A549 (cell line): ENCODE measurements around the gene ATXN2. TPM values are rescaled to one million over a fixed set of nuclear protein-coding genes. Genes with fewer than 3 reads are reported as not detected.
"Not testable (repeated sequence)": the region's sequence is repeated elsewhere in the genome, so short reads cannot be mapped to it uniquely, and the experiment has no call there.

Source experiments
- ATAC-seq, 2 experiments: fragments of 200-7000 bp in 1 of 2; fragments of >200 bp in 1 of 2; cut with Nextera tagmentation in 1 of 2; cut with Tn5 transposase in 1 of 2; 3 replicates each; pipeline versions ENCODE4 v1.8.0 to v1.9.1; 2018 to 2020; ENCODE audit warnings: mild to moderate bottlenecking in 1 of 2, moderate library complexity in 1 of 2
- CTCF ChIA-PET: fragments of 300-600 bp; sonication (Branson Sonifier 250); formaldehyde crosslinking; extraction: SDS; loops from one replicate; lab custom pipeline; 2021; ENCODE audit warnings: antibody characterized with exemption, inconsistent platforms; lab: Yijun Ruan, JAX
- POLR2A ChIA-PET: fragments of 350-600 bp; formaldehyde crosslinking; extraction: SDS; loops from one replicate; lab custom pipeline; 2021; ENCODE audit warnings: antibody characterized with exemption, inconsistent platforms; lab: Yijun Ruan, JAX
- DNase-seq, 2 experiments: peaks; one replicate each; pipeline versions ENCODE4 v3.0.0 to v3.0.0-alpha.2; 2011 to 2016; ENCODE audit warnings: low read depth in 1 of 2, low spot score in 1 of 2
- FAIRE-seq: peaks from 2 replicates; lab custom pipeline; 2011; peaks lifted over from hg19 to GRCh38; lab: Jason Lieb, UNC
- H3K27ac ChIP-seq, 2 experiments: fragments of >200 bp; sonication (Bioruptor Twin); formaldehyde crosslinking; 3 replicates each; pipeline ENCODE4 v1.5.1; 2016 to 2017
- H3K4me1 ChIP-seq: fragments of >200 bp; sonication (Bioruptor Twin); formaldehyde crosslinking; 3 replicates; pipeline ENCODE4 v1.6.1; 2016
- H3K4me2 ChIP-seq: fragments of >200 bp; sonication (Bioruptor Twin); formaldehyde crosslinking; 3 replicates; pipeline ENCODE4 v1.6.1; 2016
- H3K4me3 ChIP-seq: fragments of >200 bp; sonication (Bioruptor Twin); formaldehyde crosslinking; 3 replicates; pipeline ENCODE4 v1.5.1; 2016
- H3K9me3 ChIP-seq: fragments of >200 bp; sonication (Bioruptor Twin); formaldehyde crosslinking; 3 replicates; pipeline ENCODE4 v1.6.1; 2016
- CEBPB ChIP-seq, 2 experiments: fragments of >200 bp in 1 of 2; sonication (Bioruptor Twin) in 1 of 2; formaldehyde crosslinking in 1 of 2; IDR thresholded peaks; 2 replicates each; pipeline ENCODE4 v1.6.1; 2012 to 2016
- CHD2 ChIP-seq: fragments of 150-350 bp; IDR thresholded peaks from 2 replicates; pipeline ENCODE4 v1.6.1; 2014; ENCODE audit warnings: low read length; ENCODE audit not compliant: partially characterized antibody
- CHD4 ChIP-seq: fragments of 200-600 bp; sonication (generic); IDR thresholded peaks from 2 replicates; pipeline ENCODE4 v1.6.1; 2016; ENCODE audit warnings: antibody characterized with exemption, mild to moderate bottlenecking, borderline replicate concordance
- FOSL2 ChIP-seq, 2 experiments: fragments of 450-650 bp in 1 of 2; fragments of >200 bp in 1 of 2; sonication (Bioruptor Twin) in 1 of 2; formaldehyde crosslinking; IDR thresholded peaks; 2 replicates each; pipeline versions ENCODE4 v1.5.0 to v1.6.1; 2016 to 2020; ENCODE audit warnings: mild to moderate bottlenecking in 1 of 2, moderate library complexity in 1 of 2
- HDAC2 ChIP-seq: fragments of 200-600 bp; sonication (generic); IDR thresholded peaks from 2 replicates; pipeline ENCODE4 v1.6.1; 2016
- HOXB5 ChIP-seq: fragments of 250-450 bp; sonication (Bioruptor Pico); IDR thresholded peaks from 2 replicates; pipeline ENCODE4 v1.5.0; 2020; ENCODE audit warnings: mild to moderate bottlenecking, moderate library complexity
- JUN ChIP-seq, 2 experiments: fragments of >200 bp; sonication (Bioruptor Twin); formaldehyde crosslinking; IDR thresholded peaks; 2 replicates in 1 of 2; 3 replicates in 1 of 2; pipeline ENCODE4 v1.6.1; 2016 to 2017
- JUNB ChIP-seq: fragments of >200 bp; sonication (Bioruptor Twin); formaldehyde crosslinking; IDR thresholded peaks from 2 replicates; pipeline ENCODE4 v1.6.1; 2016
- KDM1A ChIP-seq: fragments of 200-600 bp; sonication (generic); IDR thresholded peaks from 2 replicates; pipeline ENCODE4 v1.6.1; 2016; ENCODE audit warnings: low read depth, mild to moderate bottlenecking
- KDM5A ChIP-seq: fragments of 200-600 bp; sonication (generic); IDR thresholded peaks from 2 replicates; pipeline ENCODE4 v1.6.1; 2016; ENCODE audit warnings: antibody characterized with exemption, mild to moderate bottlenecking
- NPAS2 ChIP-seq: fragments of 250-450 bp; sonication (Bioruptor Pico); IDR thresholded peaks from 2 replicates; pipeline ENCODE4 v1.8.0; 2022; ENCODE audit warnings: mild to moderate bottlenecking, moderate library complexity, borderline replicate concordance
- RARB ChIP-seq: fragments of 250-450 bp; sonication (Bioruptor Pico); IDR thresholded peaks from 2 replicates; pipeline ENCODE4 v1.8.0; 2021; ENCODE audit warnings: mild to moderate bottlenecking, moderate library complexity
- RCOR1 ChIP-seq: fragments of 150-350 bp; IDR thresholded peaks from 2 replicates; pipeline ENCODE4 v1.6.1; 2014; ENCODE audit warnings: antibody characterized with exemption, low read length, low read depth
- SMC3 ChIP-seq: fragments of >200 bp; sonication (Bioruptor Twin); formaldehyde crosslinking; IDR thresholded peaks from 3 replicates; pipeline ENCODE4 v1.6.1; 2018; ENCODE audit warnings: inconsistent platforms
- SREBF2 ChIP-seq: fragments of 450-650 bp; IDR thresholded peaks from 2 replicates; pipeline ENCODE4 v1.6.1; 2014; ENCODE audit warnings: mild to moderate bottlenecking, moderate library complexity
- ZC3H11A ChIP-seq: fragments of 450-650 bp; IDR thresholded peaks from 2 replicates; pipeline ENCODE4 v1.6.1; 2014; ENCODE audit warnings: antibody characterized with exemption, mild to moderate bottlenecking
- WGBS: methylation state at CpG from one replicate; pipeline ENCODE4 v1.1.6; 2017; ENCODE audit errors: missing lambda C conversion rate; 5-methylcytosine and 5-hydroxymethylcytosine counted together
- polyA plus RNA-seq, 4 experiments: library from polyadenylated mRNA; depleted of rRNA in 3 of 4; stranded (reverse); fragments of >200 nt; fragmentation: RNase III in 1 of 4; extraction: RNeasy Plus Mini Kit Qiagen cat#74134 plus additional on column Dnase treatment in 1 of 4; gene quantifications; 2 replicates in 3 of 4; 3 replicates in 1 of 4; pipeline ENCODE4 v1.2.3, GENCODE V29; 2011 to 2017
- TF ChIP-seq, protein P1 (sequence below): fragments of 250-450 bp; sonication (Bioruptor Pico); IDR thresholded peaks from 2 replicates; pipeline ENCODE4 v1.5.0; 2021; ENCODE audit warnings: mild to moderate bottlenecking, moderate library complexity, borderline replicate concordance
- TF ChIP-seq, protein P2 (sequence below): fragments of >200 bp; sonication (Bioruptor Twin); formaldehyde crosslinking; IDR thresholded peaks from 2 replicates; pipeline ENCODE4 v1.6.1; 2016
- TF ChIP-seq, protein P3 (sequence below): IDR thresholded peaks from 2 replicates; pipeline ENCODE4 v1.6.1; 2012
- TF ChIP-seq, protein P4 (sequence below): fragments of >200 bp; sonication (Bioruptor Twin); formaldehyde crosslinking; IDR thresholded peaks from 3 replicates; pipeline ENCODE4 v1.6.1; 2016
- TF ChIP-seq, protein P5 (sequence below): fragments of >200 bp; sonication (Bioruptor Twin); formaldehyde crosslinking; IDR thresholded peaks from 3 replicates; pipeline ENCODE4 v1.5.1; 2016
- TF ChIP-seq, protein P6 (sequence below): fragments of 450-650 bp; IDR thresholded peaks from 2 replicates; pipeline ENCODE4 v1.6.1; 2014; ENCODE audit warnings: antibody characterized with exemption
- TF ChIP-seq, protein P7 (sequence below): IDR thresholded peaks from 2 replicates; pipeline ENCODE4 v1.6.1; 2012
- TF ChIP-seq, protein P8 (sequence below): fragments of 150-350 bp; IDR thresholded peaks from 2 replicates; pipeline ENCODE4 v1.6.1; 2014; ENCODE audit warnings: low read depth, mild to moderate bottlenecking, low read length

ATXN2 gene
- polyA plus RNA-seq, 2 of the 4 experiments (the other 2 are of a cell fraction): 24.8 to 30.6 TPM

DNA sequence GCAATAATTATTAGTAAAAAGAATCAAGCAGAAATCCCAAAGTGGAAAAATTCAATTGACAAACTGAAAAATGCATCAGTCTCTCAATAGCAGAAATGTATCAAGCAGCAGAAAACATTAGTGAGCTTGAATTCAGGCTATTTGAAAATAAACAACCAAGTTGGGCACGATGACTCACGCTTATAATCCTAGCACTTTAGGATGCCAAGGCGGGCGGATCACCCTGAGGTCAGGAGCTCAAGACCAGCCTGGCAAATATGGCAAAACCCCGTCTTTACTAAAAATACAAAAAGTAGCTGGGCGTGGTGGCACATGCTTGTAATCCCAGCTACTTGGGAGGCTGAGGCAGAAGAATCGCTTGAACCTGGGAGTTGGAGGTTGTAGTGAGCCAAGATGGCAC lies 106.1 kb downstream of the ATXN2 start:
- POLR2A ChIA-PET; H3K9me3 ChIP-seq; H3K4me3 ChIP-seq; FAIRE-seq; TF ChIP-seq FOSL2 (IDR thresholded peaks at IDR 0.05): not testable (repeated sequence)
- CTCF ChIA-PET: interaction anchor here (0.7 to 0.9 kb wide), 2 partner anchors 35 to 161 kb away, joined by 3 read pairs; no protein-coding TSS in a partner anchor
- DNase-seq (peak in 1 of 2 experiments; percentile 55), ATAC-seq (peak in 1 of 2 experiments; percentile 56; a peak in 2 of 6 replicates)
- peaks cover 14% of the 10 kb centered on the region for H3K4me1 ChIP-seq
- 0 out of 6 replicates have a peak overlapping the region, but pooled peaks of 1 of the 2 experiments have one; percentile 10 for H3K27ac ChIP-seq
- peak; percentile 70 for TF ChIP-seq FOSL2 (CRISPR knock-in tag; IDR thresholded peaks at IDR 0.05)
- peak overlapping the region; percentile 1; the same call in 1 of the 3 replicates for H3K4me2 ChIP-seq
- 45% methylated on average over 7 of the region's 7 CpGs for WGBS

DNA sequence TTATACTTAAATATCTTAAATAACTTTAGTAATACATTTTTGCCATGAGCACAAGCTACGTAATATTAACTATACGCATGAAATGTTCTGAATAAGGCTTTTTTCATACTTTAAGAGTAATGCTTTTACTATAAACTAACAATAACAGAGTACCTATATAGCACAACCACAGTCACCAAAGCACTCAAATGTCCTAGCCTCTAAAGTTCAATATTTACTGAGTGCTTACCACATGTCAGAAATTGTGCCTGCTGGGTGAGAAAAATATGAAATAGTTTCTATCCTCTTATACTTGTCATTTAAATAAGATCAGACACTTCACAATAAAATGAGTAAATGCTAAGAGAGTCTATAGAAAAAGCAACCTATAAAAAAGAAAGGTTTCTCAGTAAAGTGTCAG lies 110.3 kb downstream of the ATXN2 start:
- H3K4me3 ChIP-seq: no peak overlapping the region
- no peak overlapping the region for H3K4me2 ChIP-seq
- TF ChIP-seq SREBF2: no peak
- TF ChIP-seq, protein P1, sequence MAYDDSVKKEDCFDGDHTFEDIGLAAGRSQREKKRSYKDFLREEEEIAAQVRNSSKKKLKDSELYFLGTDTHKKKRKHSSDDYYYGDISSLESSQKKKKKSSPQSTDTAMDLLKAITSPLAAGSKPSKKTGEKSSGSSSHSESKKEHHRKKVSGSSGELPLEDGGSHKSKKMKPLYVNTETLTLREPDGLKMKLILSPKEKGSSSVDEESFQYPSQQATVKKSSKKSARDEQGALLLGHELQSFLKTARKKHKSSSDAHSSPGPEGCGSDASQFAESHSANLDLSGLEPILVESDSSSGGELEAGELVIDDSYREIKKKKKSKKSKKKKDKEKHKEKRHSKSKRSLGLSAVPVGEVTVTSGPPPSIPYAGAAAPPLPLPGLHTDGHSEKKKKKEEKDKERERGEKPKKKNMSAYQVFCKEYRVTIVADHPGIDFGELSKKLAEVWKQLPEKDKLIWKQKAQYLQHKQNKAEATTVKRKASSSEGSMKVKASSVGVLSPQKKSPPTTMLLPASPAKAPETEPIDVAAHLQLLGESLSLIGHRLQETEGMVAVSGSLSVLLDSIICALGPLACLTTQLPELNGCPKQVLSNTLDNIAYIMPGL (CRISPR knock-in tag): no peak
- no peak for TF ChIP-seq CHD2
- TF ChIP-seq, protein P2, sequence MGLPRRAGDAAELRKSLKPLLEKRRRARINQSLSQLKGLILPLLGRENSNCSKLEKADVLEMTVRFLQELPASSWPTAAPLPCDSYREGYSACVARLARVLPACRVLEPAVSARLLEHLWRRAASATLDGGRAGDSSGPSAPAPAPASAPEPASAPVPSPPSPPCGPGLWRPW: no peak
- TF ChIP-seq JUN (IDR thresholded peaks at IDR 0.05): no peak
- TF ChIP-seq, protein P3, sequence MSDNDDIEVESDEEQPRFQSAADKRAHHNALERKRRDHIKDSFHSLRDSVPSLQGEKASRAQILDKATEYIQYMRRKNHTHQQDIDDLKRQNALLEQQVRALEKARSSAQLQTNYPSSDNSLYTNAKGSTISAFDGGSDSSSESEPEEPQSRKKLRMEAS: no peak
- no peak for TF ChIP-seq KDM5A
- no peak for TF ChIP-seq JUNB
- TF ChIP-seq SMC3: no peak
- TF ChIP-seq, protein P4, sequence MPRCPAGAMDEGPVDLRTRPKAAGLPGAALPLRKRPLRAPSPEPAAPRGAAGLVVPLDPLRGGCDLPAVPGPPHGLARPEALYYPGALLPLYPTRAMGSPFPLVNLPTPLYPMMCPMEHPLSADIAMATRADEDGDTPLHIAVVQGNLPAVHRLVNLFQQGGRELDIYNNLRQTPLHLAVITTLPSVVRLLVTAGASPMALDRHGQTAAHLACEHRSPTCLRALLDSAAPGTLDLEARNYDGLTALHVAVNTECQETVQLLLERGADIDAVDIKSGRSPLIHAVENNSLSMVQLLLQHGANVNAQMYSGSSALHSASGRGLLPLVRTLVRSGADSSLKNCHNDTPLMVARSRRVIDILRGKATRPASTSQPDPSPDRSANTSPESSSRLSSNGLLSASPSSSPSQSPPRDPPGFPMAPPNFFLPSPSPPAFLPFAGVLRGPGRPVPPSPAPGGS: no peak
- TF ChIP-seq RARB: no peak
- no peak for TF ChIP-seq CHD4
- TF ChIP-seq, protein P5, sequence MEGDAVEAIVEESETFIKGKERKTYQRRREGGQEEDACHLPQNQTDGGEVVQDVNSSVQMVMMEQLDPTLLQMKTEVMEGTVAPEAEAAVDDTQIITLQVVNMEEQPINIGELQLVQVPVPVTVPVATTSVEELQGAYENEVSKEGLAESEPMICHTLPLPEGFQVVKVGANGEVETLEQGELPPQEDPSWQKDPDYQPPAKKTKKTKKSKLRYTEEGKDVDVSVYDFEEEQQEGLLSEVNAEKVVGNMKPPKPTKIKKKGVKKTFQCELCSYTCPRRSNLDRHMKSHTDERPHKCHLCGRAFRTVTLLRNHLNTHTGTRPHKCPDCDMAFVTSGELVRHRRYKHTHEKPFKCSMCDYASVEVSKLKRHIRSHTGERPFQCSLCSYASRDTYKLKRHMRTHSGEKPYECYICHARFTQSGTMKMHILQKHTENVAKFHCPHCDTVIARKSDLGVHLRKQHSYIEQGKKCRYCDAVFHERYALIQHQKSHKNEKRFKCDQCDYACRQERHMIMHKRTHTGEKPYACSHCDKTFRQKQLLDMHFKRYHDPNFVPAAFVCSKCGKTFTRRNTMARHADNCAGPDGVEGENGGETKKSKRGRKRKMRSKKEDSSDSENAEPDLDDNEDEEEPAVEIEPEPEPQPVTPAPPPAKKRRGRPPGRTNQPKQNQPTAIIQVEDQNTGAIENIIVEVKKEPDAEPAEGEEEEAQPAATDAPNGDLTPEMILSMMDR: no peak
- no peak overlapping the region for H3K27ac ChIP-seq
- H3K4me1 ChIP-seq: peaks cover 18% of the 10 kb centered on the region
- ChIA-PET CTCF (interaction anchor here (1.3 to 1.6 kb wide), 2 partner anchors 9 to 92 kb away, joined by 3 to 4 read pairs; no protein-coding TSS in a partner anchor), POLR2A (no interaction called here)
- FAIRE-seq (no peak), DNase-seq (no peak), ATAC-seq (no peak)
- H3K9me3 ChIP-seq: no peaks in the 10 kb centered on the region
- WGBS: 91% methylated on average over 2 of the region's 2 CpGs

DNA sequence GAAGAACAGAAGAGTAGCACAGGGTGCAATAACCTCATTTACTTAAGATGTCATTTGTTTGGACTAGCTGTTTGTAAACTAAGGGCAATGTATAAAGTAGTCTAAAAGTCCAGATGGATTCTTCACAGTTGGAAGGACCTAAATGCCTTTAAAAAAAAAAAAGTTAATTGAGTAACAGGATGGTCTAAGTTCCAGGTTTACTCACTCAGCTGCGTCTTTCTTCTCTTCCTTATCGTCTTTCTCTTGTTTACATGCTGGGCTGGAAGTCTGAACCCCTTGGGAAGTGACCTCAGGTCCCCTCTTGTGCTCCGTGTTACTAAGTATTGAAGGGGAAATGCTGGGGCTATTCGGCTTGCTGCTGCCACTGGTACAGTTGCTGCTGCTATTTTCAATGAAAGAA lies 110.8 kb downstream of the ATXN2 start:
- H3K9me3 ChIP-seq: no peaks in the 10 kb centered on the region
- no peak for FAIRE-seq
- no peak for DNase-seq
- H3K4me2 ChIP-seq: no peak overlapping the region
- ChIA-PET CTCF (interaction anchor here (1.6 kb wide), 1 partner anchor 91 kb away, joined by 3 read pairs; no protein-coding TSS in a partner anchor), POLR2A (no interaction called here)
- H3K4me3 ChIP-seq: no peak overlapping the region
- 53% methylated on average over 4 of the region's 4 CpGs for whole genome bisulfite sequencing
- no peak for ATAC-seq
- peaks cover 13% of the 10 kb centered on the region for H3K4me1 ChIP-seq
- no peak overlapping the region for H3K27ac ChIP-seq
- TF ChIP-seq, protein P6, sequence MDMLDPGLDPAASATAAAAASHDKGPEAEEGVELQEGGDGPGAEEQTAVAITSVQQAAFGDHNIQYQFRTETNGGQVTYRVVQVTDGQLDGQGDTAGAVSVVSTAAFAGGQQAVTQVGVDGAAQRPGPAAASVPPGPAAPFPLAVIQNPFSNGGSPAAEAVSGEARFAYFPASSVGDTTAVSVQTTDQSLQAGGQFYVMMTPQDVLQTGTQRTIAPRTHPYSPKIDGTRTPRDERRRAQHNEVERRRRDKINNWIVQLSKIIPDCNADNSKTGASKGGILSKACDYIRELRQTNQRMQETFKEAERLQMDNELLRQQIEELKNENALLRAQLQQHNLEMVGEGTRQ: no peak
- no peak for TF ChIP-seq RCOR1
- no peak for TF ChIP-seq SMC3
- no peak for TF ChIP-seq ZC3H11A
- TF ChIP-seq HDAC2: no peak
- TF ChIP-seq, protein P3: no peak
- TF ChIP-seq KDM1A: no peak
- TF ChIP-seq HOXB5 (CRISPR knock-in tag): no peak
- no peak for TF ChIP-seq JUN (IDR thresholded peaks at IDR 0.05)
- TF ChIP-seq, protein P7, sequence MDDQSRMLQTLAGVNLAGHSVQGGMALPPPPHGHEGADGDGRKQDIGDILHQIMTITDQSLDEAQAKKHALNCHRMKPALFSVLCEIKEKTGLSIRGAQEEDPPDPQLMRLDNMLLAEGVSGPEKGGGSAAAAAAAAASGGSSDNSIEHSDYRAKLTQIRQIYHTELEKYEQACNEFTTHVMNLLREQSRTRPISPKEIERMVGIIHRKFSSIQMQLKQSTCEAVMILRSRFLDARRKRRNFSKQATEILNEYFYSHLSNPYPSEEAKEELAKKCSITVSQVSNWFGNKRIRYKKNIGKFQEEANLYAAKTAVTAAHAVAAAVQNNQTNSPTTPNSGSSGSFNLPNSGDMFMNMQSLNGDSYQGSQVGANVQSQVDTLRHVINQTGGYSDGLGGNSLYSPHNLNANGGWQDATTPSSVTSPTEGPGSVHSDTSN: no peak
- TF ChIP-seq, protein P2: no peak
- TF ChIP-seq KDM5A: no peak
- TF ChIP-seq NPAS2: no peak
- TF ChIP-seq, protein P8, sequence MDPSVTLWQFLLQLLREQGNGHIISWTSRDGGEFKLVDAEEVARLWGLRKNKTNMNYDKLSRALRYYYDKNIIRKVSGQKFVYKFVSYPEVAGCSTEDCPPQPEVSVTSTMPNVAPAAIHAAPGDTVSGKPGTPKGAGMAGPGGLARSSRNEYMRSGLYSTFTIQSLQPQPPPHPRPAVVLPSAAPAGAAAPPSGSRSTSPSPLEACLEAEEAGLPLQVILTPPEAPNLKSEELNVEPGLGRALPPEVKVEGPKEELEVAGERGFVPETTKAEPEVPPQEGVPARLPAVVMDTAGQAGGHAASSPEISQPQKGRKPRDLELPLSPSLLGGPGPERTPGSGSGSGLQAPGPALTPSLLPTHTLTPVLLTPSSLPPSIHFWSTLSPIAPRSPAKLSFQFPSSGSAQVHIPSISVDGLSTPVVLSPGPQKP: no peak
- TF ChIP-seq CEBPB (IDR thresholded peaks at IDR 0.05): no peak
